ENCODE results near the gene TANK.

Gene TANK

GRCh38 chr2:161134547-161135518, 25.4 kb upstream of the TANK start:
- DNase-seq = no peak

- DNase-seq = no peak
Observed at GRCh38 chr2:161135951-161136593, 24.2 kb upstream of the TANK start.

- no peak for DNase-seq
Observed at GRCh38 chr2:161136696-161137324, 23.4 kb upstream of the TANK start.

- no peak for DNase-seq
Observed at GRCh38 chr2:161138429-161138828, 21.8 kb upstream of the TANK start.

- no peak for DNase-seq
Observed at GRCh38 chr2:161139098-161139987, 20.9 kb upstream of the TANK start.

DNA sequence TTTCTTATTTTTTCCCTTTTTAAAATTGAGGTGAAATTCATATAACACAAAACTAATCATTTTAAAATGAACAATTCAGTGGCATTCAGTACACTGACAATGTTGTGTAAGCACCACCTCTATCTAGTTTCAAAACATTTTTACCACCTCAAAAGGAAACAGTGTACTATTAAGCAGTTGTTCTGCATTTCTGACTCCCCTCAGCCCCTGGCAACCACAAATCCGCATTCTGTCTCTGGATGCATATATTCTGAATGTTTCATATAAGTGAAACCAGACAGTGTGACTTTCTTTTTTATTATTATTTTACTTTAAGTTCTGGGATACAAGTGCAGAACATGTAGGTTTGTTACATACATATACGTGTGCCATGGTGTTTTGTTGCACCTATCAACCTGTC, 19.2 kb upstream of the TANK start:
- DNase-seq = no peak

- DNase-seq = no peak
Observed at GRCh38 chr2:161146209-161146775, 13.9 kb upstream of the TANK start.

- DNase-seq = no peak
Observed at GRCh38 chr2:161146996-161147395, 13.2 kb upstream of the TANK start.

DNA sequence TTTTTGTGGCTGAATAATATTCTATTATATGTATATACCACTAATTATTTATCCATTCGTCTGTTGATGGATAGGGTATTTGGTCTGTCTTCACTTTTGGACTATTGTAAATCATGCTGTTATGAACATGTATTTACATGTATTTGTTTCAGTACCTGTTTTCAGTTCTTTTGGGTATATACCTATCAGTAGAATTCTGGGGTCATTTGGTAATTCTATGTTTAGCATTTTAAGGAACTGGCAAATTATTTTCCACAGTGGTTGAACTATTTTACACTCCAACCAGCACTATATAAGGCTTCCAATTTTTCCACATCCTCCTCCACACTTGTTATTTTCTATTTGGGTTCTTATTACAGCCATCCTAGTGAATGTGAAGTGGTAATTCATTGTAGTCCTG, 12.4 kb upstream of the TANK start:
- DNase-seq = no peak

GRCh38 chr2:161150704-161151103, 9.5 kb upstream of the TANK start:
- DNase-seq = no peak

GRCh38 chr2:161152302-161152701, 7.9 kb upstream of the TANK start:
- no peak for DNase-seq

DNA sequence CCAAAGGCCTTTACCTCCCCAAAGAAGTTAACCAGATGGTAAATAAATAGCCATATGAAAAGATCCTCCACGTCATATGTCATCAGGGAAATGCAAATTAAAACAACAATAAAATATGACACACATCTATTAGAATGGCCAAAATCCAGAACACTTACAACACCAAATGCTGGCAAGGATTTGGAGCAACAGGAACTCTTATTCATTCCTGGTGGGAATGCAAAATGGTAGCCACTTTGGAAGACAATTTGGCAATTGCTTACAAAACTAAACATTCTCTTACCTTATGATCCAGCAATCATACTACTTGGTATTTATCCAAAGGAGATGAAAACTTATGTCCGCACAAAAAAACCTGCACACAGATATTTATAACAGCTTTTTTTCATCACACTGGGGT, 1.3 kb upstream of the TANK start:
- no peak for DNase-seq

- DNase-seq = no peak
Observed at GRCh38 chr2:161159456-161160225, 587 bp upstream of the TANK start.

- no peak for DNase-seq
Observed at GRCh38 chr2:161161074-161161706, 962 bp downstream of the TANK start.

- DNase-seq = no peak
Observed at GRCh38 chr2:161163440-161163839, 3.2 kb downstream of the TANK start.

DNA sequence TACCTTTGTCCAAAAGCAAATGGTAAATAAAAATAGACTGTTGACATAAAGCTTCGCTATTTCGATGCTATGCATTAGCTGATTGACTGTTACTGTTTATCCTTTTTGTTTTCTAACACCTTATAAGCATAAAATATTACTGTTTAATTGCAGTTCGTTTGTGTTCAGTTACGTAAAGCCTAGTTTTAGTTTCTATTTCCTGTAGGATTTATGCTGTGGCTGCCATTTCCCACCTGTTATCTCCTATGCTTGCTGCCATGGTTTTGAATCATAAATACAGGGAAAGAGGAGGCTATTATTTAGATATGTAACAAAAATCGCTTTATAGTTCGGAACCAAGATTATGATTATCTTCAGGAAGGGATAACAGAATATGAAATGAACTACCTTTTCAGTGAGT, 3.9 kb downstream of the TANK start:
- no peak for DNase-seq

GRCh38 chr2:161165266-161165665, 5.0 kb downstream of the TANK start:
- DNase-seq = no peak

- no peak for DNase-seq
Observed at GRCh38 chr2:161165811-161166210, 5.6 kb downstream of the TANK start.

DNA sequence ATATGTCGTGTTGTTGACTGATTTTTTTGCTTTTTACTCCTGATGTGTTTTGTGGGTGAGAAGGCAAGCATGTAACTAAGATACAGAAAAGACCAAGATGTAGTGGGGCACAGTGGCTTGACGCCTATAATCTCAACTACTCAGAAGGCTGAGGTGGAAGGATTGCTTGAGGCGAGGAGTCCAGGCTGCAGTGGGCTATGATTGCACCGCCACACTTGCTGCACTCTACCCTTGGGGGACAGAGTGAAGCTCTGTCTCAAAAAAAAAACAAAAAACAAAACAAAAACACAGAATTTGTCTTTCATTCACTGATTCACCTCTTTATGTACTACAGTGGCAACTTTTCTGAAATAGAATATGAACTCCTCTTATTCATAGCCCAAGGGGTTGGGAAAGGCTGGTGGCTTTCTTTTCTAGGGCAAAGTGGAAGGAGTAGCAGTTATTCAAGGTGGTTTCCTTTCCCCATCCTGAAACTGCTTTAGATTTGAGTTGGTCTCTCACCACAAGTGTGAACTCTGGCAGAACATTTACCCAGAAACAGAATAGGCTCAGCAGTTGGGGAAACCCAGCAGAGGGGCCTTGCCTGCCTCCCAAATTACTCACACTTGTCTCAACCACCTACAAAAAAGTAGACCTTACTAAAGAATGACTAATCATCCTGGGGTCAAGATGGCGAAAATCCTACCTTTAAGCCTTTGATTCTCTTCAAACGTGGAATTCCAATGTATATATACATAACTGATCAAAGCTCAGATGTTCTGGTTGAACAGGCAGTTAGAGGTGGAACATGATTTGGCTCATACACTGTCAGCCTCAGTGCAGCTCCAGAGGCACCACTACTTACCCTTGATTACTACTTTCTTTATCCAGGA, 6.5 kb downstream of the TANK start:
- DNase-seq = no peak

DNA sequence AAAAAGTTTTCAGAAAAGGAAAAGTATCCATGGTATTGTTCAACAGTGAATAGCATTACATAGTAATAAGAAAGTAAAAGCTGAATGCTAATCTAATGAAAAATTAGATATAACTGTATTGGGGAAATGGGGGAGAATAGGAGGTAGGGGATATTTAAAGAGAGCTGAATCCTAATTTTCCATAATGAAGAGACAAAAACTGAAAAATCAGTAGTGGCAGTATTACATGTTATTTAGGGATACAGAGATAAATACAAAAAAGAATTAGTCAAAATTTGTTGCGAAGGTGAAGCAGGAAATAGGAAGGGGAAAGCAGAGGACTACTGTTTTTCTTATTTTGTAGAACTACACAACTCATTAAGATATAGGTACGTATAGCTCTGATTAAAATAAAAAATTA, 9.1 kb downstream of the TANK start:
- no peak for DNase-seq

All from cortex of kidney (tissue), 1 donor.